Hindlimb muscle (tissue), 1 donor: ENCODE data around the gene SCAMP2. TPM values are rescaled to one million over a fixed set of nuclear protein-coding genes. Genes with fewer than 3 reads are reported as not detected.
A peak's percentile ranks its signal among the peaks of the same experiment; 100 is the strongest.
"Not testable (repeated sequence)": the region's sequence is repeated elsewhere in the genome, so short reads cannot be mapped to it uniquely, and the experiment has no call there.

ENCODE experiments used
- DNase-seq: peaks from one replicate; pipeline ENCODE4 v3.0.0-alpha.2; 2013
- polyA plus RNA-seq: library from polyadenylated mRNA; unstranded; fragments of 120-200 nt; gene quantifications from one replicate; pipeline ENCODE4 v1.2.1, GENCODE V29; 2013; ENCODE audit not compliant: insufficient read length

The SCAMP2 gene
- polyA plus RNA-seq: 67.5 TPM

- peak; percentile 94 for DNase-seq
Observed at GRCh38 chr15:74873036-74873755, at the start of gene SCAMP2. Gene SCAMP2 (minus strand): TSS chr15:74873365. CDS start chr15:74873255, 110 bp downstream.

GRCh38 chr15:74920456-74920855 lies 47.3 kb upstream of the SCAMP2 start:
- DNase-seq: no peak

- DNase-seq: no peak
Observed at GRCh38 chr15:74917676-74918075, 44.5 kb upstream of the SCAMP2 start.

GRCh38 chr15:74913799-74914198 lies 40.6 kb upstream of the SCAMP2 start:
- not testable (repeated sequence) for DNase-seq

- no peak for DNase-seq
Observed at GRCh38 chr15:74913041-74913440, 39.9 kb upstream of the SCAMP2 start.

GRCh38 chr15:74908635-74909034 lies 35.5 kb upstream of the SCAMP2 start:
- no peak for DNase-seq

- DNase-seq: no peak
Observed at GRCh38 chr15:74907163-74907870, 34.2 kb upstream of the SCAMP2 start.

GRCh38 chr15:74906450-74907162 lies 33.4 kb upstream of the SCAMP2 start, which contains the start of gene FAM219B:
Gene FAM219B (minus strand): TSS chr15:74906851. CDS start chr15:74906800, 51 bp downstream.
- DNase-seq: peak; percentile 90

- no peak for DNase-seq
Observed at GRCh38 chr15:74906067-74906449, 32.9 kb upstream of the SCAMP2 start.

GRCh38 chr15:74904190-74904805 lies 31.1 kb upstream of the SCAMP2 start:
- no peak for DNase-seq

GRCh38 chr15:74903676-74904075 lies 30.5 kb upstream of the SCAMP2 start:
- DNase-seq: no peak

- no peak for DNase-seq
Observed at GRCh38 chr15:74902295-74903075, 29.3 kb upstream of the SCAMP2 start.

- peak; percentile 57 for DNase-seq
Observed at GRCh38 chr15:74901612-74902063, 28.5 kb upstream of the SCAMP2 start.

GRCh38 chr15:74897300-74897701 lies 24.1 kb upstream of the SCAMP2 start:
- no peak for DNase-seq

- no peak for DNase-seq
Observed at GRCh38 chr15:74896316-74896715, 23.2 kb upstream of the SCAMP2 start.

GRCh38 chr15:74895830-74896229 lies 22.7 kb upstream of the SCAMP2 start:
- no peak for DNase-seq

GRCh38 chr15:74894383-74894782 lies 21.2 kb upstream of the SCAMP2 start:
- not testable (repeated sequence) for DNase-seq

- DNase-seq: no peak
Observed at GRCh38 chr15:74893627-74894026, 20.5 kb upstream of the SCAMP2 start.

- no peak for DNase-seq
Observed at GRCh38 chr15:74892931-74893330, 19.8 kb upstream of the SCAMP2 start.

- no peak for DNase-seq
Observed at GRCh38 chr15:74892313-74892712, 19.1 kb upstream of the SCAMP2 start.

GRCh38 chr15:74891469-74891868 lies 18.3 kb upstream of the SCAMP2 start:
- DNase-seq: no peak

- no peak for DNase-seq
Observed at GRCh38 chr15:74890665-74890960, 17.4 kb upstream of the SCAMP2 start.
